Loucy (cell line): Measurements from ENCODE around the gene PODXL2.

Source experiments
- EZH2phosphoT487 ChIP-seq: fragments of 200-600 bp; IDR thresholded peaks from 2 replicates; pipeline ENCODE4 v1.6.1; 2018; ENCODE audit warnings: antibody characterized with exemption, mild to moderate bottlenecking, moderate library complexity, borderline replicate concordance
- TF ChIP-seq, protein P1 (sequence below): fragments of 200-600 bp; sonication (generic); conservative IDR thresholded peaks from 2 replicates; pipeline ENCODE4 v1.5.1; 2014; ENCODE audit warnings: mild to moderate bottlenecking, antibody characterized with exemption, low read length

- TF ChIP-seq, protein P1, sequence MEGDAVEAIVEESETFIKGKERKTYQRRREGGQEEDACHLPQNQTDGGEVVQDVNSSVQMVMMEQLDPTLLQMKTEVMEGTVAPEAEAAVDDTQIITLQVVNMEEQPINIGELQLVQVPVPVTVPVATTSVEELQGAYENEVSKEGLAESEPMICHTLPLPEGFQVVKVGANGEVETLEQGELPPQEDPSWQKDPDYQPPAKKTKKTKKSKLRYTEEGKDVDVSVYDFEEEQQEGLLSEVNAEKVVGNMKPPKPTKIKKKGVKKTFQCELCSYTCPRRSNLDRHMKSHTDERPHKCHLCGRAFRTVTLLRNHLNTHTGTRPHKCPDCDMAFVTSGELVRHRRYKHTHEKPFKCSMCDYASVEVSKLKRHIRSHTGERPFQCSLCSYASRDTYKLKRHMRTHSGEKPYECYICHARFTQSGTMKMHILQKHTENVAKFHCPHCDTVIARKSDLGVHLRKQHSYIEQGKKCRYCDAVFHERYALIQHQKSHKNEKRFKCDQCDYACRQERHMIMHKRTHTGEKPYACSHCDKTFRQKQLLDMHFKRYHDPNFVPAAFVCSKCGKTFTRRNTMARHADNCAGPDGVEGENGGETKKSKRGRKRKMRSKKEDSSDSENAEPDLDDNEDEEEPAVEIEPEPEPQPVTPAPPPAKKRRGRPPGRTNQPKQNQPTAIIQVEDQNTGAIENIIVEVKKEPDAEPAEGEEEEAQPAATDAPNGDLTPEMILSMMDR, result no peak
- no peak for TF ChIP-seq EZH2phosphoT487
These were observed 78.9 kb downstream of the PODXL2 start for GRCh38 chr3:127707851-127708411.
